Measurements from ENCODE around the gene PPP1R12C.
"Not testable (repeated sequence)": the region's sequence is repeated elsewhere in the genome, so short reads cannot be mapped to it uniquely, and the experiment has no call there.

Gene PPP1R12C

DNA sequence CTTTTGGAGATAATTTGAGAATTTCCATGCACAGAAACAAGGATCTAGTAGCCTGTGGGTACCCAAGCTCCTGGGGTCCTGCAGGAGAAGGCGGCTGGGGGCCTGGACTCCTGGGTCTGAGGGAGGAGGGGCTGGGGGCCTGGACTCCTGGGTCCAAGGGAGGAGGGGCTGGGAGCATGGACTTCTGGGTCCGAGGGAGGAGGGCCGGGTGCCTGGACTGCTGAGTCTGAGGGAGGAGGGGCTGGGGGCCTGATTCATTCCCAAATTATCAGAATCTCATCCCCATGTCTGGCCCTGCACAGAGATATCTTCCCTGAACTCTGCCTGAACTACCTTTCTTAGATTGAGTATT lies 54.0 kb downstream of the PPP1R12C start:
- Histone ChIP-seq H2AFZ (peak overlapping the region; percentile 6), H3K9me3 (ENCODE audit: control insufficient read depth, low read length) (no peaks in the 10 kb centered on the region), H3K4me1 (peaks cover 12% of the 10 kb centered on the region), H3K4me2 (ENCODE audit: low read length) (peak overlapping the region; percentile 61), H3K36me3 (ENCODE audit: control insufficient read depth, insufficient read depth, low read length) (no peaks in the 10 kb centered on the region), H3K27me3 (ENCODE audit: control insufficient read depth, insufficient read depth, low read length) (no peaks in the 10 kb centered on the region), H3K27ac (peak overlapping the region; percentile 76), H3K9ac (no peak overlapping the region), H3K79me2 (peaks cover 9% of the 10 kb centered on the region), H3K4me3 (ENCODE audit: low read depth, low read length) (peak overlapping the region; percentile 57)
- TF ChIP-seq, protein P1, sequence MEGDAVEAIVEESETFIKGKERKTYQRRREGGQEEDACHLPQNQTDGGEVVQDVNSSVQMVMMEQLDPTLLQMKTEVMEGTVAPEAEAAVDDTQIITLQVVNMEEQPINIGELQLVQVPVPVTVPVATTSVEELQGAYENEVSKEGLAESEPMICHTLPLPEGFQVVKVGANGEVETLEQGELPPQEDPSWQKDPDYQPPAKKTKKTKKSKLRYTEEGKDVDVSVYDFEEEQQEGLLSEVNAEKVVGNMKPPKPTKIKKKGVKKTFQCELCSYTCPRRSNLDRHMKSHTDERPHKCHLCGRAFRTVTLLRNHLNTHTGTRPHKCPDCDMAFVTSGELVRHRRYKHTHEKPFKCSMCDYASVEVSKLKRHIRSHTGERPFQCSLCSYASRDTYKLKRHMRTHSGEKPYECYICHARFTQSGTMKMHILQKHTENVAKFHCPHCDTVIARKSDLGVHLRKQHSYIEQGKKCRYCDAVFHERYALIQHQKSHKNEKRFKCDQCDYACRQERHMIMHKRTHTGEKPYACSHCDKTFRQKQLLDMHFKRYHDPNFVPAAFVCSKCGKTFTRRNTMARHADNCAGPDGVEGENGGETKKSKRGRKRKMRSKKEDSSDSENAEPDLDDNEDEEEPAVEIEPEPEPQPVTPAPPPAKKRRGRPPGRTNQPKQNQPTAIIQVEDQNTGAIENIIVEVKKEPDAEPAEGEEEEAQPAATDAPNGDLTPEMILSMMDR (IDR thresholded peaks at IDR 0.05): no peak

- Histone ChIP-seq H3K4me2 (ENCODE audit: low read length) (peak within 1 kb of the TSS; percentile 79), H3K79me2 (peaks cover 9% of the 10 kb centered on the region), H3K4me3 (ENCODE audit: low read depth, low read length) (peak within 1 kb of the TSS; percentile 98), H3K27ac (peak within 1 kb of the TSS; percentile 76), H3K9me3 (ENCODE audit: control insufficient read depth, low read length) (no peaks in the 10 kb centered on the region), H3K4me1 (peaks cover 12% of the 10 kb centered on the region), H3K27me3 (ENCODE audit: control insufficient read depth, insufficient read depth, low read length) (no peaks in the 10 kb centered on the region), H3K9ac (peak within 1 kb of the TSS; percentile 71), H2AFZ (peak within 1 kb of the TSS; percentile 91), H3K36me3 (ENCODE audit: control insufficient read depth, insufficient read depth, low read length) (no peaks in the 10 kb centered on the region)
- TF ChIP-seq, protein P1 (IDR thresholded peaks at IDR 0.05): no peak
These were observed 54.5 kb downstream of the PPP1R12C start, which contains the start of gene RDH13 for GRCh38 chr19:55062735-55063491. RDH13 (minus strand) TSS chr19:55063148; CDS start chr19:55063032, 116 bp downstream.

DNA sequence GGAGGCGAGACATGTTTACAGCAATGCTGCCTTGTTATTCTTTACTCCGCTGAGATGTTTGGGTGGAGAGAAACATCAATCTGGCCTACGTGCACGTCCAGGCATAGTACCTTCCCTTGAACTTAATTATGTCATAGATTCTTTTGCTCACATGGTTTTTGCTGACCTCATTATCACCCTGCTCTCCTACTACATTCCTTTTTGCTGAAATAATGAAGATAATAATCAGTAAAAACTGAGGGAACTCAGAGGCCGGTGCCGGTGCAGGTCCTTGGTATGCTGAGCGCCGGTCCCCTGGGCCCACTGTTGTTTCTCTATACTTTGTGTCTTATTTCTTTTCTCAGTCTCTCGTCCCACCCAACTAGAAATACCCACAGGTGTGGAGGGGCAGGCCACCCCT lies 57.1 kb downstream of the PPP1R12C start:
- Histone ChIP-seq H3K4me2 (ENCODE audit: low read length) (peak overlapping the region; percentile 31), H3K4me1 (peaks cover 12% of the 10 kb centered on the region), H3K27ac (peak overlapping the region; percentile 18)
- H3K36me3 ChIP-seq (ENCODE audit: control insufficient read depth, insufficient read depth, low read length); H3K79me2 ChIP-seq; H3K9me3 ChIP-seq (ENCODE audit: control insufficient read depth, low read length); H3K4me3 ChIP-seq (ENCODE audit: low read depth, low read length); H3K27me3 ChIP-seq (ENCODE audit: control insufficient read depth, insufficient read depth, low read length); H3K9ac ChIP-seq; H2AFZ ChIP-seq: not testable (repeated sequence)

GRCh38 chr19:55058781-55059610 lies 58.4 kb downstream of the PPP1R12C start:
- no peak overlapping the region for H3K4me2 ChIP-seq (ENCODE audit: low read length)
- H2AFZ ChIP-seq: no peak overlapping the region
- H3K27me3 ChIP-seq (ENCODE audit: control insufficient read depth, insufficient read depth, low read length): no peaks in the 10 kb centered on the region
- no peaks in the 10 kb centered on the region for H3K36me3 ChIP-seq (ENCODE audit: control insufficient read depth, insufficient read depth, low read length)
- peaks cover 10% of the 10 kb centered on the region for H3K79me2 ChIP-seq
- no peak overlapping the region for H3K9ac ChIP-seq
- H3K4me1 ChIP-seq: peaks cover 12% of the 10 kb centered on the region
- TF ChIP-seq, protein P1 (IDR thresholded peaks at IDR 0.05): no peak
- no peak overlapping the region for H3K4me3 ChIP-seq (ENCODE audit: low read depth, low read length)
- no peaks in the 10 kb centered on the region for H3K9me3 ChIP-seq (ENCODE audit: control insufficient read depth, low read length)
- H3K27ac ChIP-seq: no peak overlapping the region

GRCh38 chr19:55056827-55057226 lies 60.6 kb downstream of the PPP1R12C start:
- no peaks in the 10 kb centered on the region for H3K36me3 ChIP-seq (ENCODE audit: control insufficient read depth, insufficient read depth, low read length)
- H3K4me1 ChIP-seq: peaks cover 8% of the 10 kb centered on the region
- no peak overlapping the region for H3K4me2 ChIP-seq (ENCODE audit: low read length)
- no peak overlapping the region for H3K9ac ChIP-seq
- TF ChIP-seq, protein P1 (IDR thresholded peaks at IDR 0.05): no peak
- no peak overlapping the region for H2AFZ ChIP-seq
- peaks cover 11% of the 10 kb centered on the region for H3K79me2 ChIP-seq
- H3K4me3 ChIP-seq (ENCODE audit: low read depth, low read length): no peak overlapping the region
- H3K27ac ChIP-seq: no peak overlapping the region
- H3K27me3 ChIP-seq (ENCODE audit: control insufficient read depth, insufficient read depth, low read length): no peaks in the 10 kb centered on the region
- no peaks in the 10 kb centered on the region for H3K9me3 ChIP-seq (ENCODE audit: control insufficient read depth, low read length)
